ENCODE data around the gene PRKCZ. TPM values are rescaled to one million over a fixed set of nuclear protein-coding genes. Genes with fewer than 3 reads are reported as not detected.

Gene PRKCZ
- total and polyA plus RNA-seq, 9 of the 15 experiments (the other 6 are each of a cell fraction or from before 2014, with no cell fraction given) = 0.07 to 3.1 (median 1.3) TPM

- H3K36me3 ChIP-seq (ENCODE audit: control insufficient read depth, insufficient read depth, low read length) = no peaks in the 10 kb centered on the region
- peak overlapping the region; percentile 88 for H3K4me2 ChIP-seq (ENCODE audit: insufficient read depth, low read length)
- no TSS peak for BruUV-seq (replicated peaks)
- no peaks in the 10 kb centered on the region for H4K20me1 ChIP-seq (replicated peaks; ENCODE audit: control insufficient read depth, insufficient read depth, low read length)
- intact Hi-C loops (cut with micrococcal nuclease) (loop anchor here (2.0 kb wide), 1 partner anchor 23 kb away; no protein-coding TSS in a partner anchor), in situ Hi-C loops (cut with MboI) (no loop called here)
- WGBS (ENCODE audit: insufficient coverage, low coverage, missing lambda C conversion rate) = 84% methylated on average over 25 of the region's 25 CpGs
- POLR2A ChIA-PET = interaction anchor here (0.5 to 1.5 kb wide), 5 partner anchors 13 to 361 kb away, joined by 3 to 4 read pairs (median 3); no protein-coding TSS in a partner anchor
- no peaks in the 10 kb centered on the region for H3K27me3 ChIP-seq (ENCODE audit: control insufficient read depth in 2 of 2, insufficient read depth in 2 of 2, low read length in 2 of 2)
- peaks cover 20% of the 10 kb centered on the region; the same call in 2 of the 3 replicates for H3K79me2 ChIP-seq (ENCODE audit: control insufficient read depth, insufficient read depth, low read length)
- ATAC-seq = no peak
- TF ChIP-seq SRSF1 (IDR thresholded peaks at IDR 0.05; ENCODE audit: low read depth, low read length) (0 out of 2 replicates have a peak, but pooled peaks have one; percentile 7), TCF15 (CRISPR knock-in tag; IDR thresholded peaks at IDR 0.05) (no peak), RBFOX2 (IDR thresholded peaks at IDR 0.05; ENCODE audit: low read depth, low read length) (peak; percentile 35; the same call in 1 of the 2 replicates), TAL1 (IDR thresholded peaks at IDR 0.05) (no peak), SPI1 (IDR thresholded peaks at IDR 0.05; ENCODE audit: borderline replicate concordance, low read depth, low read length) (no peak), ZNF143 (CRISPR knock-in tag; IDR thresholded peaks at IDR 0.05) (peak; percentile 39; the same call in 1 of the 2 replicates), POLR2G (IDR thresholded peaks at IDR 0.05; ENCODE audit: low read depth, low read length) (peak; percentile 49), RBM22 (IDR thresholded peaks at IDR 0.05; ENCODE audit: low read depth, low read length, poor library complexity, severe bottlenecking) (no peak), ARID4B (CRISPR knock-in tag; IDR thresholded peaks at IDR 0.05) (peak; percentile 52; the same call in 1 of the 2 replicates), HOMEZ (CRISPR knock-in tag; IDR thresholded peaks at IDR 0.05) (no peak)
- TF ChIP-seq, protein P1, sequence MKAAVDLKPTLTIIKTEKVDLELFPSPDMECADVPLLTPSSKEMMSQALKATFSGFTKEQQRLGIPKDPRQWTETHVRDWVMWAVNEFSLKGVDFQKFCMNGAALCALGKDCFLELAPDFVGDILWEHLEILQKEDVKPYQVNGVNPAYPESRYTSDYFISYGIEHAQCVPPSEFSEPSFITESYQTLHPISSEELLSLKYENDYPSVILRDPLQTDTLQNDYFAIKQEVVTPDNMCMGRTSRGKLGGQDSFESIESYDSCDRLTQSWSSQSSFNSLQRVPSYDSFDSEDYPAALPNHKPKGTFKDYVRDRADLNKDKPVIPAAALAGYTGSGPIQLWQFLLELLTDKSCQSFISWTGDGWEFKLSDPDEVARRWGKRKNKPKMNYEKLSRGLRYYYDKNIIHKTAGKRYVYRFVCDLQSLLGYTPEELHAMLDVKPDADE (conservative IDR thresholded peaks at IDR 0.05; ENCODE audit: control insufficient read depth, low read depth, low read length) = 0 out of 2 replicates have a peak, but pooled peaks have one; percentile 13
- H3K4me3 ChIP-seq = peak overlapping the region; percentile 45
- H3K9me1 ChIP-seq (ENCODE audit: control insufficient read depth, insufficient read depth, low read length) = no peaks in the 10 kb centered on the region
- no peaks in the 10 kb centered on the region for H3K9me3 ChIP-seq (replicated peaks; ENCODE audit: control insufficient read depth, insufficient read depth, low read depth, low read length)
- peak overlapping the region; percentile 62 to 91 for H3K9ac ChIP-seq (ENCODE audit: insufficient read depth in 1 of 2, low read depth in 2 of 2, low read length in 2 of 2)
- FAIRE-seq = no peak
- peak overlapping the region; percentile 75 for H3K27ac ChIP-seq (ENCODE audit: extremely low read depth, low read depth, low read length)
- CTCF ChIA-PET (ENCODE audit: low intra/inter-chr PET ratio) = no interaction called here
- H3K4me1 ChIP-seq (replicated peaks in 1 of 2; ENCODE audit: control insufficient read depth in 2 of 2, insufficient read depth in 2 of 2, low read length in 2 of 2) = peaks cover 36 to 79% of the 10 kb centered on the region in 2 experiments
- peak overlapping the region; percentile 78 for H2AFZ ChIP-seq (ENCODE audit: low read depth, low read length)
- no peak for DNase-seq (ENCODE audit: extremely low read depth in 1 of 4, low spot score in 3 of 4)
These were observed 153.6 kb downstream of the PRKCZ start for GRCh38 chr1:2203671-2204414.
